22Rv1 (cell line): ENCODE measurements around the gene FAM168A.

ENCODE experiments used
- ZFX ChIP-seq: fragments of 450-650 bp; IDR thresholded peaks from 2 replicates; pipeline ENCODE4 v1.6.1; 2017; ENCODE audit warnings: antibody characterized with exemption, borderline replicate concordance
- TF ChIP-seq, protein P1 (sequence below): fragments of 450-650 bp; IDR thresholded peaks from 2 replicates; pipeline ENCODE4 v1.5.1; 2017; ENCODE audit warnings: mild to moderate bottlenecking

DNA sequence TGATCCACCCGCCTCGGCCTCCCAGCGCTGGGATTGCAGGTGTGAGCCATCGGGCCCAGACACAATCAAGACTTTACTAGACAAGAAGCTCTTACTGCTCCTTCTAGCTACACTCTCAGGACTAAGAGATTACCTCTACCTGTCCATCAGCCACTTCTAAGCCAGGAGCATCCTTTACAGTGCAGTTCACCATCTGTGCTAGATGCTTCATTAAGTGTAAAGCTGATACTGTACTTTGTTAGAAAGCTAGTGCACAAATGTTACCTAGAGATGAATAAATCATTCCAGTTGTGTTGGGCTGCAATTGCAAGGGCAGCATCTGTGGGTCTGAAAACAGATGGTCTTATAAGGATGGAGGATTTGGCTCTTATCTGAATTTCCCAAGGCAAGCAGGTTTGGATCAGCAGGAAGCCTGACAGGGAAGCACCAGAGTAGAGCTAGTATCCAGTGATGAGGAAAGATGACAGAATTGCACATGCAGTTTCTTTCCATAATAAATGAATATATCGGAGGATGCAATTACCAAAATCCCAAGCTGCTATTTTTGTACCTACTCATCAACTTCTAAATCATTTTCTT lies 58.3 kb downstream of the FAM168A start:
- TF ChIP-seq, protein P1, sequence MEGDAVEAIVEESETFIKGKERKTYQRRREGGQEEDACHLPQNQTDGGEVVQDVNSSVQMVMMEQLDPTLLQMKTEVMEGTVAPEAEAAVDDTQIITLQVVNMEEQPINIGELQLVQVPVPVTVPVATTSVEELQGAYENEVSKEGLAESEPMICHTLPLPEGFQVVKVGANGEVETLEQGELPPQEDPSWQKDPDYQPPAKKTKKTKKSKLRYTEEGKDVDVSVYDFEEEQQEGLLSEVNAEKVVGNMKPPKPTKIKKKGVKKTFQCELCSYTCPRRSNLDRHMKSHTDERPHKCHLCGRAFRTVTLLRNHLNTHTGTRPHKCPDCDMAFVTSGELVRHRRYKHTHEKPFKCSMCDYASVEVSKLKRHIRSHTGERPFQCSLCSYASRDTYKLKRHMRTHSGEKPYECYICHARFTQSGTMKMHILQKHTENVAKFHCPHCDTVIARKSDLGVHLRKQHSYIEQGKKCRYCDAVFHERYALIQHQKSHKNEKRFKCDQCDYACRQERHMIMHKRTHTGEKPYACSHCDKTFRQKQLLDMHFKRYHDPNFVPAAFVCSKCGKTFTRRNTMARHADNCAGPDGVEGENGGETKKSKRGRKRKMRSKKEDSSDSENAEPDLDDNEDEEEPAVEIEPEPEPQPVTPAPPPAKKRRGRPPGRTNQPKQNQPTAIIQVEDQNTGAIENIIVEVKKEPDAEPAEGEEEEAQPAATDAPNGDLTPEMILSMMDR, result no peak
- no peak for TF ChIP-seq ZFX
